HUDEP-2 (cell line): ENCODE measurements around the gene KIF22.
A peak's percentile ranks its signal among the peaks of the same experiment; 100 is the strongest.
"Not testable (repeated sequence)": the region's sequence is repeated elsewhere in the genome, so short reads cannot be mapped to it uniquely, and the experiment has no call there.

Source experiments
- DNase-seq, 76 experiments: peaks; one replicate each; lab custom pipeline; 2025; ENCODE audit not compliant: unreplicated experiment in 76 of 76; lab: John Stamatoyannopoulos, UW

The KIF22 gene

DNA sequence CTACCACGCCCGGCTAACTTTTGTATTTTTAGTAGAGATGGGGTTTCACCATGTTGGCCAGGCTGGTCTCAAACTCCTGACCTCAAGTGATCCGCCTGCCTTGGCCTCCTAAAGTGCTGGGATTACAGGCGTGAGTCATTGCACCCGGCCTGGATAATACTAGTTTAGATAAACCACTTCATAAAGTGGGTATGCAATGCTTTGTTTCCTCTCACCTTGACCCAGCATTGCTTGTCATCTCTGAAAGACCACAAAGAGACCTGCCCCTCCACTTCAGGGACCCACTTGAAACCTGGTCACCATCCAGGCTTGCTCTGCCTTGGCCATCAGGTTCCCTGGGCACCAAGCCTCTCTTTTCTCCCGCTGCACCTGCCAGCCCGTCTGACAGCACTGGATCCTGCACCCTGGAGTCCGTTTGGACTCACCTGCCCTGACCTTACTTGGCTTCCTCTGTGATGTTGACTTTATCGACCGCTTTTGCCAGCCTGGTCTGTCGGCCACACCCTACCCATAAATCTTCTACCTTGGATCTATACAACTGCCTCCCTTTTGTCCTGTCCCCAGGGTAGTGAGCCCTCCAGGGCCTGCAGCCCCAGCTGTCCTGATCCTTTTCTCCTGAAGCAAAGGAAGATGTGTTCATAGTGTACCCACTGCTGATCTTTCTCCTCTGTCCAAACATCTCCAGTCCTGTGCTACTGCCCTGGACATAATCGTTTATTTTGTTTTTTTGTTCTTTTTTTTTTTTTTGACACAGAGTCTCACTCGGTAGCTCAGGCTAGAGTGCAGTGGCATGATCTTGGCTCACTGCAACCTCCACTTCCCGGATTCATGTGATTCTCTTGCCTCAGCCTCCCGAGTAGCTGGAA is 25.2 kb upstream of the KIF22 start:
- DNase-seq: no peak

DNA sequence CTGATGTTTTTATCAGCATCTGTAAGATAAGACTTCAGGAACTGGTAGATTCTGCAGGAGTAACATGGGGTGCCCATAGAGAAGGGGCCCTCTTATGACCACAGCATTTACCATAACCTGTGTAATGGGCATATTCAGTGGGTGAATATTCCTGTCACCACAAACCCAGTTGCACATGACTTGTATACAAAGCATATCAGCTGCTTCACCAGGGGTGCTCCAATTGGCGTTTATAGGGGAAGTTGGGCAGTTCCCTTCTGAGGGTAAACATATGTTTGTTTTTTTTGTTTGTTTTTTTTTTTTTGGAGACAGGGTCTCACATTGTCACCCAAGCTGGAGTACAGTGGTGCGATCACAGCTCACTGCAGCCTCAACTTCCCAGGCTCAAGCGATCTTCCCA is 24.0 kb upstream of the KIF22 start:
- no peak for DNase-seq

DNA sequence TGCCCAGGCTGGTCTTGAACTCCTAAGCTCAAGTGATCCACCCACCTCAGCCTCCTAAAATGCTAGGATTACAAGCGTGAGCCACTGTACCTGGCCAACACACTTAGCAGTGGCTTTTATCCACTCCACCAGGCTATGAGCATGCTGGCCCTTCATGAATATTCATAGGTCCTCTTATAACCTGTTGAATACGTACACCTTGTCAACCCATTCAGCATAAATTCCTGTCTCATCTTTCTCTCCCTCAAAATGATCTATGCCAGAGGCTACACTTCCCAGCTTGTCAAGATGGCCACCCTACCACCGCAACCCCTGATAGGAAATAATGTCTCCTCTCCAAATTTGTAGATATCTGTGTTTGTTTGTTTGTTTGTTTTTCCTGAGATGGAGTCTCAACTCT is 23.5 kb upstream of the KIF22 start:
- no peak for DNase-seq

DNA sequence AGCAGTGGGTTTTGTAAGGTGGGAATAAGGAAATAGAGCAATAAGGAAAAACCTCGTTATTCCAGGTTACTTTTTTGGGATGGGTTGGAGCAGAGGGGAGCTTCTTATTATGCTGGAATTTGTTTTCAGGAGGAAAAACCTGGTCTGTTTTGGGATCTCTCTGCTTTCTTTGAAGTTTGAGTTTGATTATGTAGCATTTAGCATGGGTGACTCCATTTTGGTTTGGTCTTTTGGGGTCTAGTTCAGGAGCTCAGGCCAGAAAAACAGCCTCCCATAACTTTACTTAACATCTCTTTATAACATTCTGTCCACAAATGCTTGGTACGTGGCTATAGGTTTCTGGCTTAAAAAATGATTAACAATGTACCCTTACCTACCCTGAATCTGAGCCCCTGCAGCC is 21.0 kb upstream of the KIF22 start:
- DNase-seq: no peak

DNA sequence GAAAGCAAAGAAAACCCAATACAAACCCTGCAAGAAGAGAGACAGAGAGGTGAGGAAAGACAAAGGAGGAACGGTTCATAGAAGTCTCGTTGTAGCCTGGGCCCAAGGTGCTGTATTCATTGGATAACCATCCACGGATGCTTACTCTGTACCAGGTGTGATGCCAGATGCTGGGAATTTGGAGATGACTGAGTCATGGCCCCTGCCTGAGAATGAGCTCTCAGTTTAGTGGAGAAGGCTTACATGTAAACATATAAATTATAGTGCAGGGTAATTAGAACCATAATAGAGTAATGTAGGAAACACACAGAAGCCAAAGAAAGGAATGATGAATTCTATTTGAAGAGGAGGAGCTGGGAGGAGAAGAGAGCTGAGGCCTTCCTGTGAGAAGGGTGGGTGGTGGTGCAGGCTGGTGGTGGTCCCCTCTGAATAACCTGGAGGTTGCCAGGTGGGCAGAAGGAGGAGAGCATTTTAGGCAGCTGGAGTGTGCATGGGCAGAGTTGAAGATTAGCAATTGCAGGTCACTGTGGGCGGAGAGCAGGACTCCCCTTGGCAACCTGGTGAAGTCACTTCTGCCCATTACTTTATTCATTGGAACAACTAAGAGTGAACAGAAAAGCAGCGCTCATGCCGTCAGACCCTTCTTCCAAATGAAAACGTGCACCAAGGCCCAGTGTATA is 20.2 kb upstream of the KIF22 start:
- DNase-seq: no peak

DNA sequence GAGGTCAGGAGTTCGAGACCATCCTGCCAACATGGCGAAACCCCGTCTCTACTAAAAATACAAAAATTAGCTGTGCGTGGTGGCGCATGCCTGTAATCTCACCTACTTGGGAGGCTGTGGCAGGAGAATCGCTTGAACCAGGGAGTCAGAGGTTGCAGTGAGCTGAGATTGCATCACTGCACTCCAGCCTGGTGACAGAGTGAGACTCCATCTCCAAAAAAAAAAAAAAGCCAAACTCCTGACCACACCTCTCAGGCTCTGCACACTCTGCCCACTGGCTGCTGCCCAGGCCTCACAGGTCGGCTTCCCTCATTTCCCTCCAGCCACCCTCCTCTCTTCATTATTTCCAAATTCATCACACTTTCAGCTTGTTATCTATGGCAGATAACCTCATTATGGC is 18.2 kb upstream of the KIF22 start:
- peak in 2 of 76 experiments; percentile 2 to 8 for DNase-seq

DNA sequence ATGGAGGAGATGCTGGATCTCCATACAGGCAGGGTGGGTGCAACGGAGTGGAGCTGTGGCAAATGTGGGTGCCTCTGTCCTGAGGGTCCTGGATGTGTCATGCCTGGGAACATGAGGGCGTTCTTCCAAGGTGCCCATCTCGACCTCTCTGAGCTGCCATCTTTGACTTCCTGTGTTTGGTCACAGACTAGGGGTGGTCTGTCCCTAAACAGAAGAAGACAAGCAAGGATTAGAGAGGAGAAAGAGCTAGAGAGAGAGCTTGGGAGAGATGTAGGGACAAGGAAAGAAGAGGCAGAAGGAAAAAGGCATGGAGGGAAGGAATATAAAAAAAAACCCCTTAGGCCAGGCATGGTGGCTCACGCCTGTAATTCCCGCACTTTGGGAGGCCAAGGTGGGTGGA is 15.8 kb upstream of the KIF22 start:
- DNase-seq: no peak

DNA sequence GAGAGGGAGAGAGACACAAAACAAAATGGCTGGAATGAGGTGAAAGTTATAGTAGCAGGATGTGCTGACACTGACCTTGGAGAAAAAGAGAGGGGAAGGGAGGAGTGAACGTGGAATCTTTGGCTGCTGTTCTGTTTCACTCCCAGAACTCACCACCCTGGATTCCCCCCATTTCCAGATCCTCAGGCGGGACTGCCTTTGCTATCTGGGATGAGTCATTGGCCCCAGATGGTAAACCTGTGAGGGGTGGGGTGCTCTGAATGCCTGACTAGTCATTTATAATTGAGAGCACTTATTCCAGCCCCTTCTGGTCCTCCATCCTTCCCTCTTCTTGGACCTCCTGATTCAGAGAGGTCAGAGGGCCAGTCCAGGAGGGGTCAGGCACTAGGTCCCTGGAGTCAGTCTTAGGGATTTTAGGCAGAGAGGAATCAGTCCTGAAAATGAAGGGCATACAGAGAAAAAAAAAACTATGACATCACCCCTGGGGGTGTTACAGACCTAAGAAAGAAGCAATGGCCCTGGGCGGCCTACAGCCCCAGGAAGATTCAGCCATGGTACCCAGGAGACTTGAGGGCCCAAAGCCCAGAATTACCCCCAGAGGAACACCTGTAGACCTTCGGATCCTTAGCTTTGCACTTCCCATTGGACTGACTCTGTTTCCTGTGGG is 14.7 kb upstream of the KIF22 start:
- DNase-seq: no peak

DNA sequence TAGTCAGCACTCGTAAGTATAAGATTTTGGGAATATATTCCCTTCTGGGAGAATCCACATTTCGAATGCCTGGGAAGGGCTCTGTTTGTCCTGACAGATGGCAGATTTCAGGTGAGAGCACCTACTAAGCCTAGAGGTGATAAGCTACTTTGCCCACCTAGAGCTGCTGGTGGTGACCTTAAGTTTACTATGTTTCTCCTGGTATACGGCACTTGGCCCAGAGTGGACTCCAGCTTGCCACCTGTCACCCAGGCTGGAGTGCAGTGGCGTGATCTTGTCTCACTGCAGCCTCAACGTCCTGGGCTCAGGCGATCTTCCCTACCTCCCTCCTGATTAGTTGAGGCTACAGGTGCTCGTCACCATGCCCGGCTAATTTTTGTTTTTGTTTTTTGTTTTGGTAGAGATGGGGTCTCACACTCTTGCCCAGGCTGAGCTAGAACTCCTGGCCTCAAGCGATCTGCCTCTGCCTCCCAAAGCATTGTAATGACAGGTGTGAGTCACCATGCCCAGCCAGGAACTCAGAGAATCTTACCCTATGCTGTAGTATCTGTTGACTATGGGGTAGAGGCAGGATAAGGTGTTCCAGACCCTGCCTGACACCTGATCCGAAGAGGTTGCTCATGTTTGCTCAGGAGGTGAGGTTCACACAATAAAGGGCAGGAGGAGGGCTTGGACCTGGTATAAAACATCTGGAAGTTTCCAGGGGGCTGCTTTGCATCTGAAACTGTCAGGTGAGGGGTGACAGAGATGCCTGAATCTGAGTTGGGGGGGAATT is 12.8 kb upstream of the KIF22 start, which contains the start of gene ZG16:
Gene ZG16 (plus strand): TSS at position 681 of the 775 bp plus-strand sequence. CDS start 1,011 bp downstream, outside the sequence.
- DNase-seq: no peak

DNA sequence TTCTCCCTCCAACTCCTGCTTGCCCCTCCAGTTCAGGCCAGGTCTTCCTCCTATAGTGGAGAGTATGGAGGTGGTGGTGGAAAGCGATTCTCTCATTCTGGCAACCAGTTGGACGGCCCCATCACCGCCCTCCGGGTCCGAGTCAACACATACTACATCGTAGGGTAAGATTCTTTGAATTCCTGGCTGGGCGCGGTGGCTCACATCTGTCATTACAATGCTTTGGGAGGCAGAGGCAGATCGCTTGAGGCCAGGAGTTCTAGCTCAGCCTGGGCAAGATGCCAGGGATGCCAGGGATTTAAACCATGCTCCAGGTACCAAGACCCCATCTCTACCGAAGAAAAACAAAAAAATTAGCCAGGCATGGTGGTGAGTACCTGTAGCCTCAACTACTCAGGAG is 11.1 kb upstream of the KIF22 start:
- no peak for DNase-seq

DNA sequence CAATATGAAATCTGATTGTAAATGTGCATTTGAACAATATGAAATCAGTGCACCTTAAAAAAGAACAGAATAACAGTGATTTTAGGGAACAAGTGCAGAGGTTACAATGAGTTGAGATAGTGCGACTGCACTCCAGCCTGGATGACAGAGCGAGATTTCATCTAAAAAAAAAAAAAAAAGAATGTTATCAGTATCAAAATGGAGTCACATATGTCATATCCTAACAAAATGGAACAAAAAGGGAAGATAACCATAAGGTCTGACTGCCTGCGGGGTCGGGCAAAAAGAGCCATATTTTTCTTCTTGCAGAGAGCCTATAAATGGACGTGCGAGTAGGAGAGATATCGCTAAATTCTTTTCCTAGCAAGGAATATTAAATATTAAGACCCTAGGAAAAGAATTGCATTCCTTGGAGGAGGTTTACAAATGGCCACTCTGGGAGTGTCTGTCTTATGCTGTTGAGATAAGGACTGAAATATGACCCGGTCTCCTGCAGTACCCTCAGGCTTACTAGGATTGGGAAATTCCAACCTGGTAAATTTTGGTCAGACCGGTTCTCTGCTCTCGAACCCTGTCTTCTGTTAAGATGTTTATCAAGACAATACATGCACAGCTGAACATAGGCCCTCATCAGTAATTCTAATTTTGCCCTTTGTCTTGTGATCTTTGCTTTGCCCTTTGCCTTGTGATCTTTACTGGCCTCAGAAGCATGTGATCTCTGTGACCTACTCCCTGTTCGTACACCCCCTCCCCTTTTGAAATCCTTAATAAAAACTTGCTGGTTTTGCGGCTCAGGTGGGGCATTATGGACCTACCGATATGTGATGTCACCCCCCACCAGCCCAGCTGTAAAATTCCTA is 7.2 kb upstream of the KIF22 start:
- DNase-seq: not testable (repeated sequence)

DNA sequence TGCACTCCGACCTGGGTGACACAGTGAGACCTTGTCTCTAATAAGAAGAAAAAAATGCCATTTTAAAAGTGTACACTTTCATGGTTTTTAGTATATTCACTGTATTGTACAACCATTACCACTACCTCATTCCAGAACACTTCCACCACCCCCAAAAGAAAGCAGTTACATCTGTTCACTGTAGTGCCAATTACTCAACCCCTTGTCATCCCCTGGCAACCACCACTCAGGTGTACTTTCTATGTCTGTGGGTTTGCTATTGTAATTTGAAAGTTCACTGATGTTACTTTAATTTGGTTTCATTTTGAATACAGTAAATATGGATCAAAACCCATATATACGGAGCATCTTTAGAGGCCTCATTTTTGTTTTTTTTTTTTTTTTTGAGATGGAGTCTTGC is 6.4 kb upstream of the KIF22 start:
- DNase-seq: no peak

DNA sequence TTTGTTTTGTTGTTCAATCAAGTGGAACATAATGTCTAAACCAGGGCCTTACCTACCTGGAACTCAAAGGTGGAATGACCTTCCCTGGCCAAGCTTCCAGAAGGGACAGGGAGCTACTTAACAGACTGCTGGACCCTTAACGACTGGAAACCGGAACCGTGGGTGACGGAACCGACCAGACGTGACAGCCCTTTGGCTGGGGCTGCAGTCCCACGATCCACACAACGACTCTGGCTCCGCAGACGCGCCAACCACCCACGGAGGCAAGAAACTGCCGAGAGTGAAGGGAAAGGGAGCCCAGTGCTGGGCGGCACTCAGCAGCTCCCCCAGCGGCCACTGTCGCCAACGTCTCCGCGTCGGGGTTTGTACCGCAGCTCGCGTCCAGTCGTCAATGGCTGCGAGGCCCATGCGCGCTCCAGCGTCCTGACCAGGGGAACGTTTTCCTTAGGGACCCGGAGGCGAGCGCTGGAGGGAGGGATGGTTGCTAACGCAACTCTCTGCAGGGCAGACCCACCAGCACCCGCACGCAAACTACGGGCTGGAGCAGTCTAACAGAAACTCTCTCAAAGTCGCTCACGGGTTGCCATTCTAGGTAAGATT is 5.5 kb upstream of the KIF22 start:
- DNase-seq: peak in 3 of 76 experiments; percentile 6 to 24 (median 12)

DNA sequence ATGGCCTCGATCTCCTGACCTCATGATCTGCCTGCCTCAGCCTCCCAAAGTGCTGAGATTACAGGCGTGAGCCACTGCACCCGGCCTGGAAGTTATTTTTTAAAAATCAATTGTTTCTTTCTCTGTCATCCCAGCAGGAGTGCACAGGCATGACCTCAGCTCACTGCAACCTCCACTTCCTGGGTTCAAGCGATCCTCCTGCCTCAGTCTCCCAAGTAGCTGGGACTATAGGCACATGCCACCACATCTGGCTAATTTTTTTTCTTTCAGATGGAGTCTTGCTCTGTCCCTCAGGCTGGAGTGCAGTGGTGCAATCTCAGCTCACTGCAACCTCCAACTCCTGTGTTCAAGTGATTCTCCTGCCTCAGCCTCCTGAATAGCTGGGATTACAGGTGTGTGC is 3.4 kb upstream of the KIF22 start:
- DNase-seq: not testable (repeated sequence)

DNA sequence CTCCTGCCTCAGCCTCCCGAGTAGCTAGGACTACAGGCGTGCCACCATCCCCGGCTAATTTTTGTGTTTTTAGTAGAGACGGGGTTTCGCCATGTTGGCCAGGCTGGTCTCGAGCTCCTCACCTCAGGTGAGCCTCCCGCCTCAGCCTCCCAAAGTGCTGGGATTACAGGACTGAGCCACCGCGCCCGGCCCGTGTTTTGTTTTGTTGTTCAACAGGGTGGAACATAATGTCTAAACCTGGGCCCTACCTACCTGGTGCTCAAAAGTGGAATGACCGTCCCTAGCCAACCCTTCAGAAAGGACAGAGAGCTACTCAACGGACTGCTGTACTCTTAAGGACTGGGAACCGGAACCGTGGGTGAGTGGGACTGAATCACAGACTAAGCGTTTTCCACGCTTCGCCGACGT is 772 bp upstream of the KIF22 start:
- DNase-seq: peak in 3 of 76 experiments; percentile 23 to 49 (median 24)

DNA sequence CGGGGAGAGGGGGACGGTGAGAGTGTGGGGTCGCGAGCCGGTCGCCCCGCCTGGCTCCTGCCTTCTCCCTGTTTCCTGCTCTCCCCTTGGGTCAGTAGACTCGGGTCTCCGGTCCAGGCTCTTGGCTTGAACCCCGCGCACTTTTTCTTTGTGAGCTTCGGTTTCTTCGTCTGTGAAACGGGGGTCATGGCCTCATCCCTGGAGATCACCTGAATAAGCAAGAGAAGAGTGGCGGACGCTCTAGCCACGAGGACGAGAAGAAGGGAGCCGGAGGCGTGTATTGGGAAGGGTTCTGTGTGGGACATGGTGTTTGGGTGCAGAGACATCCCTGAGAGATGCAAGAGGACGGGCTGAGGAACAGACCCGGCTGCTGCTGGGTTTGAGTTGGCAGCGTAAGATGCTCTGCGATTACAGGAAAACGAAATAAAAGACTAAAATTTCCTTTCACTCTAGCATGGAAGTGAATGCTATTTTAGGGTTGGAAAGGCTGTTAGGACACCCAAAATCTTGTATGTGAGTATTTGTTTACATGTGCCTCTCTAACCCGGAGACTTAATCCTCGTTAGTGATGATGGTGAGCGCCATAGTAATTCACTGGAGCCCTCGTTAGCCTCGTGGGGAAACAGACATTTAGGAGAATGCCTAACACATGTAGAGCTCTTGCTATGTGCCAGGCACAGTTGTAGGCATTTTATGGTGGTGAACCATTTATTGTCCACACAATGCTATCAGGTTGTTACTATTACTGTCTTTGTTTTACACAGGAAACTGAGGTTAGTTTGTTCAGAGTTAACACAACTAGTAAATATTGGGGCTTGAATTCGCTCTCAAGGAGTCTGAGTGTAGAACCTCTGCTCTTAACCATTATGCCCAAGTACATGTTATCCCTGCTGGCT is 646 bp downstream of the KIF22 start:
- DNase-seq: peak in 3 of 76 experiments; percentile 24 to 67 (median 51)

DNA sequence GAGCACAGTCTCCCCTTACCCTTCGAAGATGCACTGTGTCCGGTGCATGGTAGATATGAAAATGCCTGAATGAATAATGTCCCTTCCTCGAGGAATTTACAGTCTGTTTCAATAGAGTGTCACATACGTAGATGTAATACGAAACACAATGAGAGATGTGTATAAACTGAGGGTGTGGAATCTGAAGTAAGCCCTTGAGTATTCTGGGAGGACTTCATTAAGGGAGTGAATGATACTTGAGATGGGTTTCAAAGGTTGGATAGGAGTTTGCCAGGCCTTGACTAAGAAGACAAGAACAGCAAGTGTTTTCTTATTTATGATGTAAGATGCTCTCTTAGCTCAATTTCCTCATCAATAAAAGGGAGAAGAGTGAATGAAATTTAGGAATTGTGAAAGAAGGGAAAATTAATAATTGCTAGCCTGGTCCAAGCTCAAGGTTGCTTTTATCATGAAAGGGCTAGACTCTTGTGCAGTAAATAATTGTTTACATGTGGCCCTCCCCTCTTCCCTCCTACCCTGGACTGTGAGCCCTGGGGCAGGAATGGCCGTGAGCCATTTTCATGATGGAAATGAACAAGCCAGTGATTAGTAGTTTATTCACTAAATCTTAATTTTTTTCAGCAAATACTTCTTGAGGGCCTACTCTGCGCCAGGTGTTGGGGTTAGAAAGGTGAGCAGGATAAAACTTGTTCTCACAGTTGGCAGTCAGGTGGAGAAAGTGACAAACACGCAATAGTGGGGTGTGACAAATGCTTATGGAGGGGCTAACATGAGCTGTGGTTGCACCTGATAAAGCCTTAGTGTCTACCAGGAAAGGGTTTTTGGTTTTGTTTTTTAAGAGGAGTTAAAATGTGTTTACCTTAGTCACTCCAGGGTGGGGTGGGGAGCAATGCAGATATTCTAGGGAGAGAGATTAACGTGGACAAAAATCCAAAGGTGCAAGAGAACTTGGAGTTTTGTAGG is 1.6 kb downstream of the KIF22 start:
- no peak for DNase-seq
